Retinal pigment epithelial cell (primary cell): Measurements from ENCODE around the gene MYRF.

ENCODE experiments used
- DNase-seq: peaks from one replicate; pipeline ENCODE4 v3.0.0-alpha.2; 2010; ENCODE audit warnings: low read depth
- H3K4me3 ChIP-seq: 2 replicates; pipeline ENCODE4 v1.5.1; 2011; ENCODE audit warnings: mild to moderate bottlenecking, low read length, control low read depth, moderate library complexity
- CTCF ChIP-seq: conservative IDR thresholded peaks from 2 replicates; pipeline ENCODE4 v1.5.1; 2011; ENCODE audit warnings: low read depth, low read length, control low read depth, inconsistent platforms

Gene MYRF

GRCh38 chr11:61829806-61830205, 77.4 kb downstream of the MYRF start:
- H3K4me3 ChIP-seq: peak overlapping the region; percentile 93
- DNase-seq: no peak
- no peak for TF ChIP-seq CTCF

GRCh38 chr11:61830237-61831105, 78.0 kb downstream of the MYRF start:
- H3K4me3 ChIP-seq: peak overlapping the region; percentile 93
- no peak for TF ChIP-seq CTCF
- no peak for DNase-seq

GRCh38 chr11:61832207-61832606, 79.8 kb downstream of the MYRF start:
- no peak overlapping the region for H3K4me3 ChIP-seq
- no peak for DNase-seq
- no peak for TF ChIP-seq CTCF

- DNase-seq: no peak
- H3K4me3 ChIP-seq: no peak overlapping the region
- no peak for TF ChIP-seq CTCF
Observed at GRCh38 chr11:61832754-61833153, 80.3 kb downstream of the MYRF start.

- no peak overlapping the region for H3K4me3 ChIP-seq
- no peak for TF ChIP-seq CTCF
- DNase-seq: no peak
Observed at GRCh38 chr11:61833471-61833870, 81.0 kb downstream of the MYRF start.

- DNase-seq: no peak
- H3K4me3 ChIP-seq: no peak overlapping the region
- TF ChIP-seq CTCF: no peak
Observed at GRCh38 chr11:61833926-61834277, 81.5 kb downstream of the MYRF start.

- DNase-seq: no peak
- no peak overlapping the region for H3K4me3 ChIP-seq
- no peak for TF ChIP-seq CTCF
Observed at GRCh38 chr11:61834278-61835048, 82.0 kb downstream of the MYRF start.
